HG02870 (cell line): ENCODE data around the gene SMURF2.
"Not testable (repeated sequence)": the region's sequence is repeated elsewhere in the genome, so short reads cannot be mapped to it uniquely, and the experiment has no call there.

ENCODE experiments used
- ATAC-seq: cut with Tn5 transposase; IDR thresholded peaks from one replicate; pipeline ENCODE4 v1.9.1; 2021; ENCODE audit warnings: mild to moderate bottlenecking, moderate library complexity; ENCODE audit not compliant: unreplicated experiment

Gene SMURF2

DNA sequence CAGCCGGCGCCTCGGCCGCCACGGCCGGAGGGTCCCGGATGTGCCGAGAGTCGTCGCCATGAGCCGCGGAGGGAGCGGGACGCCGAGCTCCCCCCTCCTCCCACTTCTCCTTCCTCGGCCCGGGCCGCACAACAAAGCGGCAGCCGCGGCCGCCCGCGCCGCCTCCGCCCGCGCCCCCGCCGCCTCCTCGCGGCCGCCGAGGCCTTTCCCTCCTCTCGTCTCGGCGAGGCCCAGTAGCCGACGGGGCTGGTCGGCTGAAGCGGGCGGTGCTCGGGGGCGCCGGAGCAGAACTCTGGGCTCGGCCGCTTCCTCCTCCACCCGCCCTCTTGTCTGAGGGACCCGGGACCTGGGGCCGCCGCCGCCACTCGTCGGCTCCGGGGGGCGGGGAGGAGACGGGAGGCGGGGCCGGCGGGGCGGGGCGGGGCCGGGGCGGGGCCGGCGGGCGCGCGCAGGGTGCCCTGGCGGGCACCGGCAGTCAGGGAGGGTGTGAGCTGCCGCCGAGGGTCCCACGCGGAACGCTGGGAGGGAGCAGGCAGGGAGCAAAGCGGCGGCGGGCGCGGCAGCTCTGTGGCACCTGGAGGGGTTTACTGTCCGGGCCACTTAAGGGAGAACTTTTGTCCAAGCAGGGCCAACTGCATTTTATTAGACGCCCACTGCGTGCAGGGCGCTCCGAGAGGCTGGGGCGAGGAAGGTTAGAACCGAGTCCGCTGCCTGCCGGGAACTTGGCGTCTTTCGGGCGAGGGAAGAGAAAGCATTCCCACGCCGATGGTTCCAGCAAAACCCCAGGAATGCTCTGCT lies at the start of gene SMURF2:
Gene SMURF2, minus strand, starts transcription at position 332 of the 798 bp plus-strand sequence. CDS start 427 bp downstream, outside the sequence.
- peak; percentile 75 for ATAC-seq

DNA sequence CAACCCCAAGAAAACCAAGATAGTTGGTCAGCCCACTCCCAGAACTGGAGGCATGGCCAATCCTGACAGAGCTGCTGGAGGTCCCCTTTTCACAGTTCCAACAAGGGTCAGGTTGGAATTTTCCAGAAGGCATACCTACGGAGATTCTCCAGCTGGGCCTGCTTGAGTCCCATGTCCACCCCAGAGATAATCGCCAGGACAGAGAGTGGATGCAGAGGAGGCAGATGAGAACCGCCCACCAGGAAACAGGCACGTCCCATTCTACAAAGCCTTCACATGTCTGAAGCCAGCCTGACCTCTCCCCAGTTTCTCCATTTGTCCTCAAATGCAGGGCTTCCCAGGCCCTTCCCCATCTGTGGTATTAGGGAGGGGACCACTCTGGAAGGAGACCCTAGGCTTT lies 47.4 kb upstream of the SMURF2 start:
- ATAC-seq, result no peak

DNA sequence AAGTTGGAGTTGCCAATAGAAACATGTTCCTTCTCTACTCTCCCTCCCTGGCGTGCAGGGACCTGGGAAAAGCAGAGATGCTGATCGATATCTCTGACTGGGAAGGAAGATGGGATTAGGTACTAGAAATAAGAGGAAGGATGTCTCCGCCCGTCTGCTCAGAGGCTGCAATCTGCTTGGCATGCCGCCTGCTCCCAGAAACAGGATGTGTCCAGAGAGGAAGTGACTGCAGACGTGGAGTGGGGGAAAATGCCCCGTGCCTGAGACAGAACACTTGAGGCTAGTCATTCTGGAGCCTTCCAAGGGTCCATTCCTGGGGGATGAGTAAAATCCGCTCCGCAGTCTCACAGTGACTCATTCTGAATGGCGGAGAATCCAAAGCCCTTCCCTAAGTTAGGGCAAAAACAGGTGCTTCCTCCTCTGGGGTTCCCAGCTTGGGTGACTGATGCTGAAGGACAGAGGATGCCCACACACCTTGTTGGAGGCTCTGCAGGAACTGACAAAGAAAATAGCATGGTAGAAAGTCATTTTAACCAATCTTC lies 45.0 kb upstream of the SMURF2 start:
- ATAC-seq, result no peak

DNA sequence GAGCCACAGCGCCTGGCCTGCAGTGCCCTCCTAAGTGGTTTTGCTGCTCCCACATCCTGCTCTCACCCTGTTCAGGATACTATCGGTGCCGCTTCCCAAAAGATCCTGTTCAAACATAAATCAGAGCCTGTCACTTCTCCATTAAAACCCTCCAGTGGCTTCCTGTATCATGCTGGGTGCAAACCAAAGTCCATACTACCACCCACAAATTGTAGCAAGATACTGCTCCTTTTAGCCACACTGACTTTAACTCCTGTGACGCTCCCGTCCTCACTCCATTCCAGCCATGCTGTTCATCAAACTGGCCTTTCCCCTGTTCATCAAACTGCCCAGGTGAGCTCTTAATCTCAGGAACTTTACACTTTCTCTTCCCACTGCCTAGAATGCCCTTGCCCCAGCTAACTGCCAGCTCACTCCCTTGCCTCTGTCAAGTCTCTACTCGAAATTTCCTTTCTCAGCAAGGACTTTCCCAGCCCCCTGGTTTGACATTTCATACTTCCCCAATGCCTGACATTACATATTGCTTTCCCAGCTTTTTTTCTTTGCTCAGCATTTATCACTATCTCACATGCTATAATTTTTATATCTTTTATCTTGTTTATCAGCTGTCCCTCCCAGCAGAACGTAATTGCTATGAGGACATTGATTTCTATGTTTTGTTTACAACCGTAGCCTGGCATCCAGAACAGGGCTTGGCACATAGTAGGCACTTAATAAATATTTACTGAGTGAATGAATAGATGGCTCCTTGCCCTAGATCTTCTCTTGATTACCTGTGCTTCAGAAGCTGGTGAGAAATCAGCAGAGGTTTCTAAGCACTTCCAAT lies 44.3 kb upstream of the SMURF2 start:
- ATAC-seq, result no peak

DNA sequence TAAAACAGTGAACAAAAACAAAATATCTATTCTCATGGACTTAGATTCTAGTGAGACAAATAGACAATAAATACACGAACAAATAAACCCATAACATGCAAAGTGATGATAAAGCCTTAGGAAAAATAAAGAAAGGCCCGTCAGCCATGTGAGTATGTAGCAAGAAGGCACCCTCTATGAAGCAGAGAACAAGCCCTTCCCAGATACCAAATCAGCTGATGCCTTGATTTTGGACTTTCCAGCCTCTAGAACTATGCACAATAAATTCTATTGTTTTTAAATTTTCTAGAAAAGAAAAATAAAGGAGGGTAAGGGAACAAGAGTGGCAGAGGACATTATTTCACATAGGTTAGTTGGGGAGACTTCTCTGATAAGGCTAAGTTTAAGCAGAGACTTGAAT lies 40.7 kb upstream of the SMURF2 start:
- ATAC-seq, result no peak

DNA sequence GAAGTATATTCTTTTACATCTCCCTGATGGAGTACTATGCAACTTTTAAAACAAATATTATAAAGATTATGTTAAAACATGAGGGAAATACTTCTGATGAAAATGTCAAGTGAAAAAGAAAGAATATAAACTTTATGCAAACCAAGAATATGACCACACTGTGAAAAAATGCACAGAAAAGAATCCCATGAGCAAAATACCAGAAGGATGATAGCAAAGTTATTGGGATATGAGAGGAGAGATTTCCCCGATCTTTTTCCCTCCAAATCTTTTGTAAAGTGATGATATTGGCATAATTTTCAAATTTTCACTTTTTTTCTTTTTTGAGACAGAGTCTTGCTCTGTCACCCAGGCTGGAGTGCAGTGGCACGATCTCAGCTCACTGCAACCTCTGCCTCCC lies 36.6 kb upstream of the SMURF2 start:
- no peak for ATAC-seq

DNA sequence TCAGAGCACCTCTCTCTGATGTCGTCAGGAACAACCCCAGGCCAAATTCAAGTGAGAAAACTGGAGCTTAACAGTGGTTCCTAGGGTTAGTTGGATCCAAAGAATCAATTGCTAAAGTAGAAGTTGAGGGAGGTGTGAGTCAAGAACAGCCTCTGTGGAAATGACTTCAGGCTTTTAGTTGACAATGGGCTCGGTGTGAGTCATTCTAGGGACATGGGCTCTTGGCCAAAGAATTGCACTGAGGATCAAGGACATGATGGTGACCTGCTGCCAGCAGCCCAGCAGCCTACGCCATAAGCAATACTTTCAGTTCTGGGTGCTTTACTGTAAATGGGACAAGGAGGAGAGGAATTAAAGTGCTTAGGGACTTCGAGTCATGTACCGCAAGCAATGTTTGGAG lies 32.1 kb upstream of the SMURF2 start:
- no peak for ATAC-seq

DNA sequence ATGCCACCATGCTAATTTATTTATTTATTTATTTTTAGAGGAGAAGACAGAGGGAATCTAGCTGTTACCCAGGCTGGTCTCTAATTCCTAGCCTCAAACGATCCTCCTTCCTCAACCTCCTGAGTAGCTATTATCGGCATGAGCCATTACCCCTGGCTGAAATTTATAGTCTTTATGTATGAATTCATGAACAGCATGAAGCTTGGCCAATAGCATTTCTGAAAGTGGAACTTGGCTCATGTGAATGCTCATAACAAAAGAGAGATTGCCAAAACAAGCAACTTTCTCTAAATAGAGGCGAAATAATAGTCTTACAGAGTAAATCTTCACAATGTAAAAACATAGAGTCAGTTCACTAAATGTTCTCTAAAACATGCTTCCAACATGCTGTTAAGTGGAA lies 30.1 kb upstream of the SMURF2 start:
- ATAC-seq, result no peak

DNA sequence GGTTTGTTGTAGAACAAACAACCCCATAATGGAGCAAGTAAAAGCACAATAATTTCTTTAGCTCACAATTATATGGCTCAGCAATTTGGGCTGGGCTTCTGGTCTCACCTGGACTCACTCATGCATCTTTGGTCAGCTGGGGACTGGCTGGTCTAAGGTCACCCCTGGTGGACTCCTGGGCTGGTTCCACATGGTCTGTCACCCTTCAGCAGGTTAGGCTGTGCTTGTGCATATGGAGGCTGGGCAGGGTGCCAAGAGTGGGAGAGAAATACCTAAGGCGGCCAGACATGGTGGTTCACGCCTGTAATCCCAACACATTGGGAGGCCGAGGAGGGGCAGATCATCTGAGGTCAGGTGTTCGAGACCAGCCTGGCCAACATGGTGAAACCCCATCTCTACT lies 27.0 kb upstream of the SMURF2 start:
- no peak for ATAC-seq

DNA sequence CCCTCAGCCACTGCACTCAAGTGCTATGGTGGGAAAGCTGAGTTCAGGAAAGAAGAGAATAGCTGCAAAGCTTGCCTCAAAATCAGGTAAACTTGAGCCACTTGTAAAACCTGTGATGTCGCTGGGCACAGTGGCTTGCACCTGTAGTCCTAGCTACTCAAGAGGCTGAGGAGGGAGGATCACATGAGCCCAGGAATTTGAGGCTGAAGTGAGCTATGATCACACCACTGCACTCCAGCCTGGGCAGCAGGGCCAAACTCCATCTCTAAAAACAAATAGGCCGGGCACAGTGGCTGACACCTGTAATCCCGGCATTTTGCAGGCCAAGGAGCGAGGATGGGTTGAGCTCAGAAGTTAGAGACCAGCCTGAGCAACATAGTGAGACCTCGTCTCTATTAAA lies 26.4 kb upstream of the SMURF2 start:
- no peak for ATAC-seq

DNA sequence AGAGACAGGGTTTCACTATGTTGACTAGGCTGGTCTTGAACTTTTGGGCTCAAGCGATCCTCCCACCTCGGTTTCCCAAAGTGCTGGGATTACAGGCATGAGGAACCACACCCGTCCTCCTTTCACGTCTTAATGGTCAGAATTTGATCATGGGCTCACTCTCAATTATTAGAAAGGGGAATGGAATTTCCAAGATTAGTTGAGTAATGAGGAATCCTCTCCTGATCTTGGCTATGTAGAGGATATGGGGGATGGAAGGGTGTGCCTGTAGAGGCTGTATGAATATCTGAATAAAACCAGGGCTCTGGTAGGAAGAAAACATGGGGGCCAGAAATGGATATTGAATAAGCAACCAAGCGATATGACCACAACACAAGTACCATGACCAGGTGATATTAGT lies 25.9 kb upstream of the SMURF2 start:
- no peak for ATAC-seq

DNA sequence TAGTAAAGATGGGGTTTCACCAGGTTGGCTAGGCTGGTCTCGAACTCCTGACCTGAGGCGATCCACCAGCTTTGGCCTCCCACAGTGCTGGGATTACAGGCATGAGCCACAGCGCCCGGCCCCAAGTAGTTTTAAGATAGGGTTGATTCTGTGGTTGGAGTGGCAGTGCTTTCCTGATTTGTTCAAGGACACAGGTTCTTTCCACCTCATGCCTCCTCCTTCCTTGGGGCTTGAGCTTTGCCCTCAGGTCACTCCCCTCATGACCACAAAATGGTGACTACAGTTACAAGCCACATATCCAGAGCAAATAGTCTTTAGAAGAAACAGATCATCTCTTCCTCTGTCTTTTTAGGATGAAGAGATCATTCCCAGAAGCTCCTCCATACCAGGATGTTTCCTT lies 25.3 kb upstream of the SMURF2 start:
- no peak for ATAC-seq

DNA sequence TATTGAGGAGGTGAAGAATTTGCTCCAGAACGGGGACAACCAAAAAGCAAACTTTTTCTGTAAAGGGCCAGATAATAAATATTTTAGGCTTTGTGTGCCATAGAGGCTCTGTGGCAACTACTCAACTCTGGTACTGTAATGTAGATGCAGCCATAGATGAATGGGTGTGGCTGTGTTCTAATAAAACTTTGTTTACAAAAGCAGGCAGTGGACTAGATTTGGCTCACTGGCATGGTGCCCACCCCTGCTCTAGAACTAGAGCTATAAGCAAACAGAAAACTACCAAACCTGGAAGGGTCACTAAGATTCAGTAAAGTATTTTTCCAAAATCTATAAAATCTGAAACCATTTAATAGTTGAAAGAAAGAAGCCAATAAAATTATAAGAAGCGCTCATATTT lies 24.6 kb upstream of the SMURF2 start:
- ATAC-seq, result no peak

DNA sequence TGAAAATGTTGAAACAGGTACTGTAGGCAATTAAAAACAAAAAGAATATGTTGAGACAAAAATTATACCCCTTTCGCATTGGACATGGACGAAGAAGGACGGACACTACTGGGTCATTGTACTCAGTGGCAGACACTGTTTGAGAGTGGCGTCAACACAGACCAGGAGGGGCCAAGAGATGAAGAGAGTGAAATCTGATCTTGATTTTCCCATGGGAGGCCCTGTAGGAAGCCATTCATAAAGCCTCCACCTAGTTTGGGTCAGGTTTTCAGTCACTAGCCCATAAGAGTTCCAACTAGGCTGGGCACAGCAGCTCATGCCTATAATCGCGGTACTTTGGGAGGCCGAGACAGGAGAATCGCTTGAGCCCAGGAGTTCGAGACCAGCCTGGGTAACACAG lies 23.6 kb upstream of the SMURF2 start:
- ATAC-seq, result no peak

DNA sequence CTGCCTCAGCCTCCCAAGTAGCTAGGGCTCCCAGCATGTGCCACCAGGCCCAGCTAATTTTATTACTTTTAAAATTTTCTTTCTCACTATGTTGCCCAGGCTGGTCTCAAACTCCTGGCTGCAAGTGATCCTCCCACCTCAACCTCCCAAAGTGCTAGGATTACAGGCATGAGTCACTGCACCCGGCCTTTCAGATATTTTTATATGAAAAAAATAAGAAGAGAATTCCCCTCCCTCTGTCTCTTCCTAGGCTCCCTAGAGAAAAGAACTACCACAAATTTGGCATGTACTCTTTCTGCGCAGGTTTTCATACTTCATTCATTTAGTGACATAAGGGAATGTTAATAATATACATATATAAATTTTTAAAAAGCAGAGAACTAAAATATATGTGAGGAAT lies 21.7 kb upstream of the SMURF2 start:
- no peak for ATAC-seq

DNA sequence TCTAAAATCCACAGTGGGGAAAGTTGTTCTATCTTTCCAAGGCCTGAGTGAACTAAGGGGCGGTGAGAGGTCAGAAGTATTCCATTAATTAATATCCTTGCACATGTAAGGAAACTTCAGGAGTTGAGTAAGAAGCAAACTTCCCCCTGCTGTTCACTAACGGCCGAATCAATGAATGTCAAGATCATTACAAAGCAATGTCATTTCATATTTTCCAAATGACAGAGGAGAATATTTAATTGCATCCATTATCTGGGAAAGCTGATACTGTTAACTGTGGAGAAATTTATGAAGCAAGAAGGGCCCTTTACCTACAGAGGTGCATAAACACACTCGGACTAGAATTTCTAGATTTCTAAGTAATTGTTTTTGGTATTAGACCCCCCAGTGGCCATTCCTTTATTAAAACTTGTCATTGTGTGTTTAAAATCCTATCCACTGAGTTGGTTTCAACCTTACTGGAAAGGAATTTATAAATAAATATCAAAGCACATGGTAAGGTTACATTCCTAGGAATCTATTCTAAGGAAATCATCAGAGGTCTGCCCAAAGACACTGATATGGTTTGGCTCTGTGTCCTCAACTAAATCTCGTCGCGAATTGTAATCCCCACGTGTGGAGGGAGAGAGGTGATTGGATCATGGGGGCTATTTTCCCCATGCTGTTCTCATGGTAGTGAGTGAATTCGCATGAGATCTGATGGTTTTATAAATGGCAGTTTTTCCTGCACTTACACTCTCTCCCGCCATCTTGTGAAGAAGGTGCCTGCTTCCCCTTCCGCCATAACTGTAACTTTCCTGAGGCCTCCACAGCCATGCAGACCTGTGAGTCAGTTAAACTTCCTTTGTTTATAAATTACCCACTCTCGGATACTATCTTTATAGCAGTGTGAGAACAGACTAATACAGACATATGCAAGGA lies 20.4 kb upstream of the SMURF2 start:
- ATAC-seq, result no peak

DNA sequence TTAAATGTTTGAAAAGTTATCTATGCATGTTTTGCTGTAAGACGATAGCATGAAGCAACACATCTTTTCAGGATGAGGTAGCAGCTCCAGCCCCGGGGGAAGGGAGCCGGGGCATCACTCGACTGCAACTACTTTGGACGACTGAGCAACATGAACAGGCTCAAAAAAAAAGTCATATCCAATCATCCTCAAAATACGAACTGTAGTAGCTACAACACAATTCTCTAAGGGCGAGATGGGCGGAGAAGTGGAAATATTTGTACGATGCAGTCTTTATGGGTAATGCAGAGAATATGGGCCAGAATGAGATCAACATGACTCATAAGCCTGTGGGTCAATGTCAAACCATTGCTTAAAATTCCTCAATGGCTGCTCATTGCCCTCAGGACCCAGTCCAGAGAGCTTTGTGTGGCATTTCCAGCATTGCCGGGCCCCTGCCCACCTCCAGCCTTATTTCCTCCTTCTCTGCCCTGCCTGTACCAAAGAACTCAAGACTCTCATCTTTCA lies 17.7 kb upstream of the SMURF2 start:
- no peak for ATAC-seq

DNA sequence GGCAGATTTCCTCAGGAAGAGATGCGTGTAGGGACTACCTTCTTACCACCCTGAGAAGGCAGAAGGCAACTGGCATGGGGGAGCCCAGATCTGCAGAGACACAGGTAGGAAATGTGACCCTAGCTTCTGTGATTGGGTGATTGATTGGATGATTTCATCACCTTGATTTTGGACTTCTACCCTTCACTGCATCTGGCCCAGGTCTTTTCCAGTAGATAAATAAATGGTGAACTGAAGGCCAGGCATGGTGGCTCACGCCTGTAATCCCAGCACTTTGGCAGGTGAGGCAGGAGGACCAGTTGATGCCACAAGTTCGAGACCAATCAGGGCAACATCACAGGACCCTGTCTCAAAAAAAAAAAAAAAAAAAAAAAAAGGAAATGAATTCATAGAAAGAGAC lies 14.7 kb upstream of the SMURF2 start:
- no peak for ATAC-seq

DNA sequence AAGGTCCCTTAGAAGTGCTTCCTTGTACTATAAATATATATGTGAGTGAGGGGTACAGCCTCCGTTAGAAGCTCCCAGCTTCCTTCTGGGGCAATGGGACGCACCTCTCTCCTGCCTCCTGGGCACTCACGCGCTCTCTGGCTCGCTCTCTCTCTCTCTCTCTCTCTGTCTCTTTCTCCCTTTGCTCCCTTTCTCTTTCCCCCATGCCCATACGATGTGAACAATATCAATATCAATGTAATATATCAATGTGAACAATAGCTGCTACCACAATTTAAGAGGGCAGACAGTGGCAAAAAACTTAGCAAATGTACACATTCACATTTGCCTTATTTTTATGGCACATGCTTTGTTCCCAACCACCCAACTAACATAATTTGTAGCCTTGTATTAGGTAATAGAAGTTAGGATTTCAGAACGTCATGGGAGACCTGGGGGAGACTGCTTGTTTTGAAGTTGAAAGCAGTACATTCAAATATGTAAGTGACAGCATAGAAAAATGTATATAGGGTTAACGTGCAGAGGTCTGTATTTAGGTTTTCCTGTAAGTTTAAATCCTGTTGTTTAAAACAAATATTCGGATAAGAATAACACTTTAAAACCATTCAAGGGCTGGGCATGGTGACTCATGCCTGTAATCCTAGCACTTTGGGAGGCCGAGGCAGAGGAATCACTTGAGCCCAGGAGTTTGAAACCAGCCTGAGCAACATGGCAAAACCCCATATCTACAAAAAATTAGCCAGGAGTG lies 8.9 kb upstream of the SMURF2 start:
- not testable (repeated sequence) for ATAC-seq
